OCI-LY7 (cell line): ENCODE results near the gene MS4A8. TPM values are rescaled to one million over a fixed set of nuclear protein-coding genes. Genes with fewer than 3 reads are reported as not detected.

Source experiments
- BruUV-seq: library from RNA; stranded (reverse); fragments of 400-500 nt; replicated peaks from 2 replicates; lab custom pipeline; 2021; lab: Mats Ljungman, UMichigan
- CTCF ChIA-PET: fragments of 300-600 bp; sonication (Branson Sonifier 250); formaldehyde crosslinking; loops from one replicate; lab custom pipeline; 2022; ENCODE audit warnings: antibody characterized with exemption; ENCODE audit not compliant: unreplicated experiment; lab: Charles Lee
- POLR2A ChIA-PET: fragments of 300-600 bp; sonication (Branson Sonifier 250); formaldehyde crosslinking; loops from one replicate; lab custom pipeline; 2022; ENCODE audit warnings: antibody characterized with exemption; lab: Charles Lee
- DNase-seq: peaks from one replicate; pipeline ENCODE4 v3.0.0-alpha.2; 2015; ENCODE audit warnings: low spot score
- H2AFZ ChIP-seq: fragments of 200-600 bp; sonication (generic), shearing (Covaris generic); 2 replicates; pipeline ENCODE4 v1.6.1; 2014; ENCODE audit warnings: mild to moderate bottlenecking, antibody characterized with exemption, low read length, moderate library complexity
- H3K27ac ChIP-seq: fragments of 200-600 bp; sonication (generic); 2 replicates; pipeline ENCODE4 v1.5.1; 2014; ENCODE audit warnings: mixed run types, low read depth, mild to moderate bottlenecking, moderate library complexity, low read length, inconsistent platforms; ENCODE audit not compliant: poor library complexity, severe bottlenecking
- H3K36me3 ChIP-seq: fragments of 200-600 bp; sonication (generic); 2 replicates; pipeline ENCODE4 v1.6.1; 2014; ENCODE audit warnings: mild to moderate bottlenecking, antibody characterized with exemption, low read length, moderate library complexity, mixed read lengths; ENCODE audit not compliant: insufficient read depth
- H3K4me1 ChIP-seq: fragments of 200-600 bp; sonication (generic); 2 replicates; pipeline ENCODE4 v1.5.1; 2014; ENCODE audit warnings: mild to moderate bottlenecking, low read length; ENCODE audit not compliant: insufficient read depth, poor library complexity, severe bottlenecking
- H3K4me2 ChIP-seq: fragments of 200-600 bp; sonication (generic); 2 replicates; pipeline ENCODE4 v1.6.1; 2014; ENCODE audit warnings: mild to moderate bottlenecking, low read length
- H3K4me3 ChIP-seq: fragments of 200-600 bp; sonication (generic); 2 replicates; pipeline ENCODE4 v1.5.1; 2014; ENCODE audit warnings: mild to moderate bottlenecking, low read depth, low read length; ENCODE audit not compliant: poor library complexity, severe bottlenecking
- H3K79me2 ChIP-seq: fragments of 200-600 bp; sonication (generic); 2 replicates; pipeline ENCODE4 v1.6.1; 2016; ENCODE audit warnings: low read depth, mild to moderate bottlenecking, low read length, moderate library complexity, mixed read lengths; ENCODE audit not compliant: insufficient read depth
- H3K9me2 ChIP-seq: fragments of 200-600 bp; sonication (generic); 2 replicates; pipeline ENCODE4 v1.6.1; 2016; ENCODE audit warnings: mild to moderate bottlenecking, low read length, mixed read lengths; ENCODE audit not compliant: insufficient read depth
- H3K9me3 ChIP-seq: fragments of 200-600 bp; sonication (generic); 2 replicates; pipeline ENCODE4 v1.6.1; 2014; ENCODE audit warnings: mild to moderate bottlenecking, mixed run types, low read length, mixed read lengths
- H4K20me1 ChIP-seq: fragments of 200-600 bp; sonication (generic); 2 replicates; pipeline ENCODE4 v1.6.1; 2014; ENCODE audit warnings: mild to moderate bottlenecking, antibody characterized with exemption, low read length, moderate library complexity, mixed read lengths; ENCODE audit not compliant: insufficient read depth
- EZH2phosphoT487 ChIP-seq: fragments of 200-600 bp; sonication (generic); IDR thresholded peaks from 2 replicates; pipeline ENCODE4 v1.6.1; 2018; ENCODE audit warnings: low read depth, borderline replicate concordance, mild to moderate bottlenecking, mixed run types, antibody characterized with exemption, low read length, moderate library complexity, mixed read lengths
- intact Hi-C: fragments of 100-400 bp; cut with micrococcal nuclease; formaldehyde crosslinking; loops from one replicate; pipeline ENCODE4 v1.10.0; 2022; ENCODE audit not compliant: unreplicated experiment
- total RNA-seq, 2 experiments: library from RNA; depleted of rRNA in 1 of 2; stranded (reverse); fragments of >200 nt in 1 of 2; shearing (Covaris generic) in 1 of 2; gene quantifications; 2 replicates each; pipeline ENCODE4 v1.2.3, GENCODE V29; 2014 to 2022
- TF ChIP-seq, protein P1 (sequence below): fragments of 200-600 bp; sonication (generic); conservative IDR thresholded peaks from 2 replicates; pipeline ENCODE4 v1.5.1; 2014; ENCODE audit warnings: mild to moderate bottlenecking, antibody characterized with exemption, low read length, moderate library complexity, mixed read lengths

The MS4A8 gene
- total RNA-seq, 2 experiments from 2014 or later, result not detected

- H3K4me3 ChIP-seq, result no peak overlapping the region
- H3K9me3 ChIP-seq, result no peaks in the 10 kb centered on the region
- H3K27ac ChIP-seq, result no peak overlapping the region
- H3K36me3 ChIP-seq, result no peaks in the 10 kb centered on the region
- no peaks in the 10 kb centered on the region for H3K79me2 ChIP-seq
- H3K9me2 ChIP-seq, result no peaks in the 10 kb centered on the region
- no TSS peak for BruUV-seq
- CTCF ChIA-PET, result no interaction called here
- POLR2A ChIA-PET, result interaction anchor here (0.7 to 1.1 kb wide), 3 partner anchors 11 to 683 kb away, joined by 3 read pairs; partner anchors contain the start of gene OOSP4B
- intact Hi-C loops, result no loop called here
- DNase-seq, result no peak
- H3K4me2 ChIP-seq, result no peak overlapping the region
- no peaks in the 10 kb centered on the region for H3K4me1 ChIP-seq
- no peaks in the 10 kb centered on the region for H4K20me1 ChIP-seq
- H2AFZ ChIP-seq, result no peak overlapping the region
- no peak for TF ChIP-seq EZH2phosphoT487
- TF ChIP-seq, protein P1, sequence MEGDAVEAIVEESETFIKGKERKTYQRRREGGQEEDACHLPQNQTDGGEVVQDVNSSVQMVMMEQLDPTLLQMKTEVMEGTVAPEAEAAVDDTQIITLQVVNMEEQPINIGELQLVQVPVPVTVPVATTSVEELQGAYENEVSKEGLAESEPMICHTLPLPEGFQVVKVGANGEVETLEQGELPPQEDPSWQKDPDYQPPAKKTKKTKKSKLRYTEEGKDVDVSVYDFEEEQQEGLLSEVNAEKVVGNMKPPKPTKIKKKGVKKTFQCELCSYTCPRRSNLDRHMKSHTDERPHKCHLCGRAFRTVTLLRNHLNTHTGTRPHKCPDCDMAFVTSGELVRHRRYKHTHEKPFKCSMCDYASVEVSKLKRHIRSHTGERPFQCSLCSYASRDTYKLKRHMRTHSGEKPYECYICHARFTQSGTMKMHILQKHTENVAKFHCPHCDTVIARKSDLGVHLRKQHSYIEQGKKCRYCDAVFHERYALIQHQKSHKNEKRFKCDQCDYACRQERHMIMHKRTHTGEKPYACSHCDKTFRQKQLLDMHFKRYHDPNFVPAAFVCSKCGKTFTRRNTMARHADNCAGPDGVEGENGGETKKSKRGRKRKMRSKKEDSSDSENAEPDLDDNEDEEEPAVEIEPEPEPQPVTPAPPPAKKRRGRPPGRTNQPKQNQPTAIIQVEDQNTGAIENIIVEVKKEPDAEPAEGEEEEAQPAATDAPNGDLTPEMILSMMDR, result no peak
These were observed 524 bp downstream of the MS4A8 start for GRCh38 chr11:60699936-60700335.

GRCh38 chr11:60700689-60701468 lies 1.5 kb downstream of the MS4A8 start:
- no peak for TF ChIP-seq EZH2phosphoT487
- TF ChIP-seq, protein P1, result peak; percentile 72
- H3K4me3 ChIP-seq, result no peak overlapping the region
- no peaks in the 10 kb centered on the region for H3K9me2 ChIP-seq
- H3K79me2 ChIP-seq, result no peaks in the 10 kb centered on the region
- H3K36me3 ChIP-seq, result no peaks in the 10 kb centered on the region
- H2AFZ ChIP-seq, result no peak overlapping the region
- BruUV-seq, result no TSS peak
- no peaks in the 10 kb centered on the region for H3K4me1 ChIP-seq
- no peaks in the 10 kb centered on the region for H4K20me1 ChIP-seq
- H3K27ac ChIP-seq, result no peak overlapping the region
- ChIA-PET POLR2A (interaction anchor here (1.0 kb wide), 1 partner anchor 19 kb away, joined by 3 read pairs; no protein-coding TSS in a partner anchor), CTCF (no interaction called here)
- peak; percentile 32 for DNase-seq
- no peak overlapping the region for H3K4me2 ChIP-seq
- intact Hi-C loops, result no loop called here
- no peaks in the 10 kb centered on the region for H3K9me3 ChIP-seq

- no peak overlapping the region for H3K4me2 ChIP-seq
- intact Hi-C loops, result no loop called here
- H3K27ac ChIP-seq, result no peak overlapping the region
- no peak overlapping the region for H2AFZ ChIP-seq
- H3K4me3 ChIP-seq, result no peak overlapping the region
- no peaks in the 10 kb centered on the region for H3K9me2 ChIP-seq
- H3K9me3 ChIP-seq, result no peaks in the 10 kb centered on the region
- DNase-seq, result no peak
- no peaks in the 10 kb centered on the region for H4K20me1 ChIP-seq
- POLR2A ChIA-PET, result interaction anchor here (0.6 to 1.0 kb wide), 2 partner anchors 19 to 79 kb away, joined by 3 read pairs; no protein-coding TSS in a partner anchor
- TF ChIP-seq, protein P1, result peak; percentile 22; the same call in 1 of the 2 replicates
- no peak for TF ChIP-seq EZH2phosphoT487
- H3K79me2 ChIP-seq, result no peaks in the 10 kb centered on the region
- CTCF ChIA-PET, result no interaction called here
- no peaks in the 10 kb centered on the region for H3K4me1 ChIP-seq
- H3K36me3 ChIP-seq, result no peaks in the 10 kb centered on the region
- no TSS peak for BruUV-seq
These were observed 2.0 kb downstream of the MS4A8 start for GRCh38 chr11:60701469-60701818.
